ENCODE measurements around the gene FGF22.

DNA sequence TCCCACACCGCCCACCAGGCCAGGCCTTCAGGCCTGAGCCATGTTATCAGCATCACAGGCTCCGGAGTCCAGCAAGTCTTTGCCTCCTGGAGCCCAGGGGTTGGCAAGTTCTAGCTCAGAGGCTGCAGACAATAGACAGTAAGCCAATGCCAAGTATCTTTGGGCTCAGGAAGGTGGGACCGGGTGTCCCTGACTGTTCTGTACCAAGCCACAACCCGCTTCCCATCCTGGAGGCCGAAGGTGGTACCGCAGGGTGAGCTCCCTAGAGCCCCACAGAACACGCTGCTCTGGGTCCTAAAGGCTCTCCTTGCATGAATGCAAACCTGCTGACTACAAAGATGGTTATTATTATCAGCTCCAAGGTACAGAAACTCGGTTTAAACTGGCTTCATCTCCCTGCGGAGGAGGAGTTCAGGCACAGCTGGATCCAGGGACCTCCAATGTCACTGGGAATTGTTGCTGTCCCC, 31.0 kb downstream of the FGF22 start:
- TF ChIP-seq ETV6 (conservative IDR thresholded peaks at IDR 0.05 in 1 of 2, IDR thresholded peaks at IDR 0.05 in 1 of 2; ENCODE audit: borderline replicate concordance in 1 of 2, low read depth in 1 of 2), result no peak
- TF ChIP-seq, protein P1, sequence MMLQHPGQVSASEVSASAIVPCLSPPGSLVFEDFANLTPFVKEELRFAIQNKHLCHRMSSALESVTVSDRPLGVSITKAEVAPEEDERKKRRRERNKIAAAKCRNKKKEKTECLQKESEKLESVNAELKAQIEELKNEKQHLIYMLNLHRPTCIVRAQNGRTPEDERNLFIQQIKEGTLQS (IDR thresholded peaks at IDR 0.05; ENCODE audit: borderline replicate concordance, extremely low read depth, low read depth, low read length), result no peak
- TF ChIP-seq POLR2AphosphoS5 (IDR thresholded peaks at IDR 0.05; ENCODE audit: low read length), result no peak
- TF ChIP-seq NRF1 (conservative IDR thresholded peaks at IDR 0.05; ENCODE audit: low read depth, low read length), result no peak
- TF ChIP-seq BRCA1 (IDR thresholded peaks at IDR 0.05; ENCODE audit: low read depth, low read length), result no peak
- no peak for TF ChIP-seq YY1 (IDR thresholded peaks at IDR 0.05; ENCODE audit: low read depth, low read length)
- TF ChIP-seq, protein P2, sequence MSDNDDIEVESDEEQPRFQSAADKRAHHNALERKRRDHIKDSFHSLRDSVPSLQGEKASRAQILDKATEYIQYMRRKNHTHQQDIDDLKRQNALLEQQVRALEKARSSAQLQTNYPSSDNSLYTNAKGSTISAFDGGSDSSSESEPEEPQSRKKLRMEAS (IDR thresholded peaks at IDR 0.05; ENCODE audit: low read depth, low read length), result no peak
- no peak for TF ChIP-seq CBFB (IDR thresholded peaks at IDR 0.05; ENCODE audit: low read depth)
- TF ChIP-seq, protein P3, sequence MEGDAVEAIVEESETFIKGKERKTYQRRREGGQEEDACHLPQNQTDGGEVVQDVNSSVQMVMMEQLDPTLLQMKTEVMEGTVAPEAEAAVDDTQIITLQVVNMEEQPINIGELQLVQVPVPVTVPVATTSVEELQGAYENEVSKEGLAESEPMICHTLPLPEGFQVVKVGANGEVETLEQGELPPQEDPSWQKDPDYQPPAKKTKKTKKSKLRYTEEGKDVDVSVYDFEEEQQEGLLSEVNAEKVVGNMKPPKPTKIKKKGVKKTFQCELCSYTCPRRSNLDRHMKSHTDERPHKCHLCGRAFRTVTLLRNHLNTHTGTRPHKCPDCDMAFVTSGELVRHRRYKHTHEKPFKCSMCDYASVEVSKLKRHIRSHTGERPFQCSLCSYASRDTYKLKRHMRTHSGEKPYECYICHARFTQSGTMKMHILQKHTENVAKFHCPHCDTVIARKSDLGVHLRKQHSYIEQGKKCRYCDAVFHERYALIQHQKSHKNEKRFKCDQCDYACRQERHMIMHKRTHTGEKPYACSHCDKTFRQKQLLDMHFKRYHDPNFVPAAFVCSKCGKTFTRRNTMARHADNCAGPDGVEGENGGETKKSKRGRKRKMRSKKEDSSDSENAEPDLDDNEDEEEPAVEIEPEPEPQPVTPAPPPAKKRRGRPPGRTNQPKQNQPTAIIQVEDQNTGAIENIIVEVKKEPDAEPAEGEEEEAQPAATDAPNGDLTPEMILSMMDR (IDR thresholded peaks at IDR 0.05 in 2 of 3, conservative IDR thresholded peaks at IDR 0.05 in 1 of 3; ENCODE audit: control insufficient read depth in 2 of 3, extremely low read depth in 1 of 3, insufficient read depth in 1 of 3, low read depth in 3 of 3, low read length in 3 of 3), result peak in 2 of 3 experiments; percentile 15 to 23; a peak in 2 of 6 replicates
- no peak for TF ChIP-seq ZNF622 (IDR thresholded peaks at IDR 0.05)
- no peak for TF ChIP-seq SP1 (IDR thresholded peaks at IDR 0.05; ENCODE audit: low read depth, low read length)
- TF ChIP-seq, protein P4, sequence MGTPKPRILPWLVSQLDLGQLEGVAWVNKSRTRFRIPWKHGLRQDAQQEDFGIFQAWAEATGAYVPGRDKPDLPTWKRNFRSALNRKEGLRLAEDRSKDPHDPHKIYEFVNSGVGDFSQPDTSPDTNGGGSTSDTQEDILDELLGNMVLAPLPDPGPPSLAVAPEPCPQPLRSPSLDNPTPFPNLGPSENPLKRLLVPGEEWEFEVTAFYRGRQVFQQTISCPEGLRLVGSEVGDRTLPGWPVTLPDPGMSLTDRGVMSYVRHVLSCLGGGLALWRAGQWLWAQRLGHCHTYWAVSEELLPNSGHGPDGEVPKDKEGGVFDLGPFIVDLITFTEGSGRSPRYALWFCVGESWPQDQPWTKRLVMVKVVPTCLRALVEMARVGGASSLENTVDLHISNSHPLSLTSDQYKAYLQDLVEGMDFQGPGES (IDR thresholded peaks at IDR 0.05), result no peak

Data from GM12878 (cell line).